Peyer's patch (tissue), 4 donors: Measurements from ENCODE around the gene PLCH1. TPM values are rescaled to one million over a fixed set of nuclear protein-coding genes. Genes with fewer than 3 reads are reported as not detected.

Source experiments
- DNase-seq, 3 donors: peaks; one replicate each; pipeline ENCODE4 v3.0.0-alpha.2; 2017 to 2019
- H3K27ac ChIP-seq, 4 donors: fragments of 200-600 bp; sonication (generic); one replicate each; pipeline ENCODE4 v1.5.1; 2016 to 2019
- H3K27me3 ChIP-seq, 2 donors: fragments of 200-600 bp; sonication (generic); one replicate each; pipeline ENCODE4 v1.5.1; 2019
- H3K36me3 ChIP-seq, 3 donors: fragments of 200-600 bp; sonication (generic); one replicate each; pipeline ENCODE4 v1.5.1; 2016 to 2019
- H3K4me1 ChIP-seq, 4 donors: fragments of 200-600 bp; sonication (generic); one replicate each; pipeline ENCODE4 v1.5.1; 2016 to 2019
- H3K4me3 ChIP-seq, 4 donors: fragments of 200-600 bp; sonication (generic); 1 replicate in 3 of 4; 2 replicates in 1 of 4; pipeline ENCODE4 v1.5.1; 2016 to 2019; ENCODE audit warnings: mild to moderate bottlenecking in 1 of 4
- H3K9me3 ChIP-seq, 4 donors: fragments of 200-600 bp; sonication (generic); one replicate each; pipeline ENCODE4 v1.5.1; 2016 to 2019; ENCODE audit warnings: mild to moderate bottlenecking in 1 of 4
- POLR2A ChIP-seq, 2 donors: fragments of 450-650 bp; IDR thresholded peaks; one replicate each; pipeline ENCODE4 v1.5.1; 2017; ENCODE audit warnings: antibody characterized with exemption in 2 of 2, mild to moderate bottlenecking in 2 of 2, moderate library complexity in 2 of 2
- total RNA-seq, 4 donors: library from RNA; depleted of rRNA; stranded (reverse); fragments of >200 nt; gene quantifications; one replicate each; pipeline ENCODE4 v1.1.0, GENCODE V29; 2016
- TF ChIP-seq, protein P1 (sequence below), 6 experiments: fragments of 450-650 bp in 4 of 6; fragments of 200-600 bp in 2 of 6; sonication (generic) in 1 of 6; IDR thresholded peaks; one replicate each; pipeline ENCODE4 v1.5.1; 2017 to 2019; ENCODE audit warnings: antibody characterized with exemption in 6 of 6, mild to moderate bottlenecking in 3 of 6, moderate library complexity in 1 of 6

The PLCH1 gene
- total RNA-seq, 4 donors from 2014 or later = 8.3 to 19.1 (median 12.7) TPM

DNA sequence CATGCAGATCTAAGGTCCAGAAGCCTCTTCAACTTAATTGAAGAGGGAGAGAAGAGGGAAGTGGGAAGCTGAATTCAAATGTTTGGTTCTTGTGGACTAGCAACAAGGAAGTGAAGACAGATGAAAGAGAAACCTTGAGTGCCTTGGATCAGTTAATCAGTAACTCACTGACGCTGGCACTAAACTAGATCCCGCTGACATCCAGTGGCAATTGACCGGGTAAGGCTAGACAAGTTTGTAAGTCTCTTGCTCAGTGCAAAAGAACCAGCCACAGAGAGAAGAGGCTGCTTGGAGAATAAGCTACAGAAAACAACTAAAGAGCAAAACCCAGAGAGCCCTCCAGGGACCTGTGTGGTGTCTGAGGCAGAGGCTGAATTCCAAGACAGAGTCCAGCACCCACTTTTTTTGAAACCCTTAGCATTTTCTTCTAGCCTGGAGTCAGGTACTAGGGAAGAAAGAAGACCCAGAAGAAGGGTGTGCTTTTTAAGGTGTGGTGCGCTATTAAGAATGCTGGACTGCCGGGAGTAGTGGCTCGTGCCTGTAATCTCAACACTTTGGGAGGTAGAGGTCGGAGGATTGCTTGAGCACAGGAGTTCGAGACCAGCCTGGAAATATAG, 6.9 kb downstream of the PLCH1 start:
- no peaks in the 10 kb centered on the region for H3K36me3 ChIP-seq
- no peaks in the 10 kb centered on the region for H3K9me3 ChIP-seq
- DNase-seq = peak in 2 of 3 donors; percentile 53 to 79
- H3K27me3 ChIP-seq = no peaks in the 10 kb centered on the region
- H3K4me3 ChIP-seq = peak overlapping the region in 2 of 4 donors; percentile 42 to 43
- TF ChIP-seq, protein P1, sequence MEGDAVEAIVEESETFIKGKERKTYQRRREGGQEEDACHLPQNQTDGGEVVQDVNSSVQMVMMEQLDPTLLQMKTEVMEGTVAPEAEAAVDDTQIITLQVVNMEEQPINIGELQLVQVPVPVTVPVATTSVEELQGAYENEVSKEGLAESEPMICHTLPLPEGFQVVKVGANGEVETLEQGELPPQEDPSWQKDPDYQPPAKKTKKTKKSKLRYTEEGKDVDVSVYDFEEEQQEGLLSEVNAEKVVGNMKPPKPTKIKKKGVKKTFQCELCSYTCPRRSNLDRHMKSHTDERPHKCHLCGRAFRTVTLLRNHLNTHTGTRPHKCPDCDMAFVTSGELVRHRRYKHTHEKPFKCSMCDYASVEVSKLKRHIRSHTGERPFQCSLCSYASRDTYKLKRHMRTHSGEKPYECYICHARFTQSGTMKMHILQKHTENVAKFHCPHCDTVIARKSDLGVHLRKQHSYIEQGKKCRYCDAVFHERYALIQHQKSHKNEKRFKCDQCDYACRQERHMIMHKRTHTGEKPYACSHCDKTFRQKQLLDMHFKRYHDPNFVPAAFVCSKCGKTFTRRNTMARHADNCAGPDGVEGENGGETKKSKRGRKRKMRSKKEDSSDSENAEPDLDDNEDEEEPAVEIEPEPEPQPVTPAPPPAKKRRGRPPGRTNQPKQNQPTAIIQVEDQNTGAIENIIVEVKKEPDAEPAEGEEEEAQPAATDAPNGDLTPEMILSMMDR (IDR thresholded peaks at IDR 0.05) = peak in 1 of 6 experiments; percentile 13
- TF ChIP-seq POLR2A (IDR thresholded peaks at IDR 0.05) = peak; percentile 76 to 90
- peak overlapping the region in 3 of 4 donors; percentile 58 to 87 (median 82) for H3K27ac ChIP-seq
- peaks cover 0 to 9% (median 0%) of the 10 kb centered on the region in 4 donors for H3K4me1 ChIP-seq

DNA sequence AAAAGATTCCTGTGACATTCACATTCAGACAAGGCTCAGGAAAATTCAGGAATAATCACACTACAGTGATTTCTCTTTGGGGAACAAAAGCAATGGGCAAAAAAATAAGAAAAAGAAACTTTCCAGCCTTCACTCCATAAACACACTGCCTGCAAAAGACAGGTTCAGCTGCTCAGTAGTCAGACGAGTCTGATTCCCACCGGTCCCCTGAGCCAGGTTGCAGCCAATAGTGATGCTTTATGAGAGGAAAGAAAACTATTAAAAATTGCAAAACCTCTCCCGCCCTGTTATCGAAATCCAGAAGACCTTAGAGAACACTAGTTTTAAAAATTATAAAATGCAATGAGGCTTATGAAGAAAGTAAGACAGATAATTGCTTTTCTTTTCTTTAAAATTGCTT, 8.5 kb downstream of the PLCH1 start:
- Histone ChIP-seq H3K9me3 (no peaks in the 10 kb centered on the region), H3K36me3 (no peaks in the 10 kb centered on the region), H3K27ac (no peak overlapping the region), H3K4me1 (peaks cover 0 to 9% (median 0%) of the 10 kb centered on the region in 4 donors), H3K4me3 (peak overlapping the region in 1 of 4 donors; percentile 42), H3K27me3 (no peaks in the 10 kb centered on the region)
- TF ChIP-seq, protein P1 (IDR thresholded peaks at IDR 0.05) = no peak
- TF ChIP-seq POLR2A (IDR thresholded peaks at IDR 0.05) = no peak
- no peak for DNase-seq

DNA sequence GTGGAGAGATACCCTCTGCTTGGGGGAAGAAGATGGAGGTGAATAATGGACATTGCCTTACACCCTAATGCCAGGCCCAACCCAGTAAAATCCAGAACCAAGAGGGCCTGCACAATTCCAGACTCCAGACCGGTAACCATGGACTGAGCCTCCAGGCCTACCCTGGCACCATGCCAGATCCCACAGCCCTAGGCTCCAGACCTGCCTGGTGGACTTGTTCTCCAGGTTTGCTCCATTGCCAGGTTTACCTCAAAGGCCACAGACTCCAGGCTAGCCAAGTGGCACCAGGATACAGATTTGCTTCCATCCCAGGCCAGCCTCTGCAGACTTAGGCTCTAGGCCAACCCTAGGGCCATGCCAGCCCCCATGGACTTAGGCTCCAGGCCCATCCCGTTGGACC, 14.0 kb downstream of the PLCH1 start:
- H3K4me3 ChIP-seq = no peak overlapping the region
- no peaks in the 10 kb centered on the region for H3K36me3 ChIP-seq
- no peaks in the 10 kb centered on the region for H3K4me1 ChIP-seq
- DNase-seq = no peak
- H3K27me3 ChIP-seq = no peaks in the 10 kb centered on the region
- no peak overlapping the region for H3K27ac ChIP-seq
- TF ChIP-seq, protein P1 (IDR thresholded peaks at IDR 0.05) = no peak
- no peak for TF ChIP-seq POLR2A (IDR thresholded peaks at IDR 0.05)
- H3K9me3 ChIP-seq = no peaks in the 10 kb centered on the region

DNA sequence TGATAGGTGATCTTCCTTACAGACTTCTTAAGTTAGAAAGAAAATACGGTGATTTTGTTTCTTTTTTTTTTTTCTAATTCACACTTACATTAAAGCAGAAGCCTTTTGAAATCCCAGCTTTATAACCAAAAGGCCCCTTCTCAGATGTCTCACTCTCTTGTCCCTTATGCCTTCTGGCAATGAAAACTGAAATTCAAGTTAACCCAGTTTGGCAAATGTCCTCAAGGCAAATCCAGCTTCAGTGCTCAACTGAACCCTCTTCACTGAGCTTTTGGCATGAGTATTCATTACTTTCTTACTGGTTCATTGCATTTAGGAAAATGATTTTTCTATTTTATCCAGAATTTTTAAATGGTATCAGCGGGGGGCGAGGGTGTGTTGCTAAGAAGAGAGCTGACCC, 17.0 kb downstream of the PLCH1 start:
- DNase-seq = no peak
- Histone ChIP-seq H3K27me3 (no peaks in the 10 kb centered on the region), H3K9me3 (no peaks in the 10 kb centered on the region), H3K27ac (no peak overlapping the region), H3K4me1 (no peaks in the 10 kb centered on the region), H3K4me3 (no peak overlapping the region), H3K36me3 (no peaks in the 10 kb centered on the region)
- TF ChIP-seq, protein P1 (IDR thresholded peaks at IDR 0.05) = no peak
- TF ChIP-seq POLR2A (IDR thresholded peaks at IDR 0.05) = no peak

GRCh38 chr3:155714295-155714718, 30.6 kb downstream of the PLCH1 start:
- peaks cover 0 to 9% (median 0%) of the 10 kb centered on the region in 4 donors for H3K9me3 ChIP-seq
- no peak overlapping the region for H3K27ac ChIP-seq
- no peak overlapping the region for H3K4me3 ChIP-seq
- TF ChIP-seq POLR2A (IDR thresholded peaks at IDR 0.05) = no peak
- H3K27me3 ChIP-seq = no peaks in the 10 kb centered on the region
- no peaks in the 10 kb centered on the region for H3K36me3 ChIP-seq
- H3K4me1 ChIP-seq = no peaks in the 10 kb centered on the region
- no peak for DNase-seq

GRCh38 chr3:155712008-155712407, 32.9 kb downstream of the PLCH1 start:
- TF ChIP-seq, protein P1 (IDR thresholded peaks at IDR 0.05) = no peak
- no peak for TF ChIP-seq POLR2A (IDR thresholded peaks at IDR 0.05)
- no peaks in the 10 kb centered on the region for H3K9me3 ChIP-seq
- no peaks in the 10 kb centered on the region for H3K36me3 ChIP-seq
- no peak overlapping the region for H3K4me3 ChIP-seq
- H3K4me1 ChIP-seq = no peaks in the 10 kb centered on the region
- no peak overlapping the region for H3K27ac ChIP-seq
- DNase-seq = no peak
- no peaks in the 10 kb centered on the region for H3K27me3 ChIP-seq
